Activated CD8-positive, alpha-beta memory T cell treated with anti-CD3 and anti-CD28 coated beads, Interleukin-2, amount 50 U/mL, for 4 hours (primary cell): ENCODE measurements around the gene TAAR6.
"Not testable (repeated sequence)": the region's sequence is repeated elsewhere in the genome, so short reads cannot be mapped to it uniquely, and the experiment has no call there.

Experiments
- DNase-seq: peaks from one replicate; pipeline ENCODE4 v3.0.0-alpha.2; 2020

TAAR6 gene, protein sequence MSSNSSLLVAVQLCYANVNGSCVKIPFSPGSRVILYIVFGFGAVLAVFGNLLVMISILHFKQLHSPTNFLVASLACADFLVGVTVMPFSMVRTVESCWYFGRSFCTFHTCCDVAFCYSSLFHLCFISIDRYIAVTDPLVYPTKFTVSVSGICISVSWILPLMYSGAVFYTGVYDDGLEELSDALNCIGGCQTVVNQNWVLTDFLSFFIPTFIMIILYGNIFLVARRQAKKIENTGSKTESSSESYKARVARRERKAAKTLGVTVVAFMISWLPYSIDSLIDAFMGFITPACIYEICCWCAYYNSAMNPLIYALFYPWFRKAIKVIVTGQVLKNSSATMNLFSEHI

DNA sequence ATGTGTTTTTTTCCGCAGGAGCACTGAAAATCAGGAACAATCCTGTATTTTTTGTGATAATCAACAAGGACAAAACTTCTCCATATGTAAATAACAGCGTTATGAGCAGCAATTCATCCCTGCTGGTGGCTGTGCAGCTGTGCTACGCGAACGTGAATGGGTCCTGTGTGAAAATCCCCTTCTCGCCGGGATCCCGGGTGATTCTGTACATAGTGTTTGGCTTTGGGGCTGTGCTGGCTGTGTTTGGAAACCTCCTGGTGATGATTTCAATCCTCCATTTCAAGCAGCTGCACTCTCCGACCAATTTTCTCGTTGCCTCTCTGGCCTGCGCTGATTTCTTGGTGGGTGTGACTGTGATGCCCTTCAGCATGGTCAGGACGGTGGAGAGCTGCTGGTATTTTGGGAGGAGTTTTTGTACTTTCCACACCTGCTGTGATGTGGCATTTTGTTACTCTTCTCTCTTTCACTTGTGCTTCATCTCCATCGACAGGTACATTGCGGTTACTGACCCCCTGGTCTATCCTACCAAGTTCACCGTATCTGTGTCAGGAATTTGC is at the start of gene TAAR6:
TAAR6 (plus strand) TSS at position 102 of the 557 bp plus-strand sequence; CDS start at position 102, 0 bp downstream.
- no peak for DNase-seq

- DNase-seq = no peak
Measured at GRCh38 chr6:132520953-132521352, 49.2 kb upstream of the TAAR6 start.

- no peak for DNase-seq
Measured at GRCh38 chr6:132524646-132525045, 45.5 kb upstream of the TAAR6 start.

DNA sequence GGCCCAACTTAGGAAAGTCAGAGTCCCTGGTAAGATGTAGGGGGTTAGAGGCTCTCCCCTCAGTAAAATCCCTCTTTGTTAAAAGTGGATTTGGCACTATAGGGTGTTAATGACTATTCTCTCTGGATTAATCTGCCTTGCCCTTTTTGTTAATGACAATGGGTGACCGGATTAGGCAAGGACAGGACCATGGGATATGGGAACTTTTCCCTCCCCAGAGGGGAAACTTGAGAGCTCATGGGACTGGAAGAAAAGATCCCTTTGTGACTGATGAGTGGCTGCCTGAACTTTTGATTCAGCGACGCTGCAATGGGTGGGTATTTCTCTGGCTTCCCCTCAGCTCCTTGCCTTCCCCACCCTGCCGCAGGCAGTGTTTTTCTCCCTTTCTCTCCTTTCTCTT is 44.3 kb upstream of the TAAR6 start:
- DNase-seq = no peak

- DNase-seq = no peak
Measured at GRCh38 chr6:132526461-132526860, 43.7 kb upstream of the TAAR6 start.

DNA sequence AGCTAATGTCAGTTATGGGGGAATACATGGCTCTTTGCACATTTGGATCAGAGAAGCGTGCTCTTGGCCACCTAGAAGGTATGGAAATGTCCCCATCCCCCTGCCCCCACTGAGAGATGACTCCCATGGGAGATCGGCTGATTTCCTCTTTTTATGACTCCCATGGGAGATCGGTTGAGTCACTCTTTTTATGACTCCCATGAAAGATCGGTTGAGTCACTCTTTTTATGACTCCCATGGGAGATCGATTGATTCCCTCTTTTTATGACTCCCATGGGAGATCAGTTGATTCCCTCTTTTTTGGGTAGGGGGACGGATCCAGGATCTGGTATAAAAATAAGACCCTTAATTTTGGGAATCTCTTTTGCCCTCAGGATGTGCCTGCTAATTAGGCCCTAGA is 42.3 kb upstream of the TAAR6 start:
- no peak for DNase-seq

- peak; percentile 66 for DNase-seq
Measured at GRCh38 chr6:132530293-132530974, 39.7 kb upstream of the TAAR6 start.

DNA sequence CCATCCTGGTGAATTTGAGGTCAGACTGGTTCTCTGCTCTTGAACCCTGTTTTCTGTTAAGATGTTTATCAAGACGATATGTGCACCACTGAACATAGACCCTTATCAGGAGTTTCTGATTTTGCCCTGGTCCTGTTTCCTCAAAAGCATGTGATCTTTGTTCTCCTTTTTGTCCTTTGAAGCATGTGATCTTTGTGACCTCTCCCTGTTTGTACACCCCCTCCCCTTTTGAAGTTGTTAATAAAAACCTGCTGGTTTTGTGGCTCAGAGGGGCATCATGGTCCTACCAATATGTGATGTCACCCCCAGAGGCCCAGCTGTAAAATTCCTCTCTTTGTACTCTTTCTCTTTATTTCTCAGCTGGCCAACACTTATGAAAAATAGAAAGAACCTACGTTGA is 35.6 kb upstream of the TAAR6 start:
- not testable (repeated sequence) for DNase-seq

GRCh38 chr6:132537145-132537544 is 33.0 kb upstream of the TAAR6 start:
- DNase-seq = no peak

GRCh38 chr6:132537977-132538376 is 32.1 kb upstream of the TAAR6 start, which contains the start of gene TAAR9:
Gene TAAR9 (plus strand): TSS chr6:132538277. CDS start chr6:132538290, 13 bp downstream.
- DNase-seq = no peak

DNA sequence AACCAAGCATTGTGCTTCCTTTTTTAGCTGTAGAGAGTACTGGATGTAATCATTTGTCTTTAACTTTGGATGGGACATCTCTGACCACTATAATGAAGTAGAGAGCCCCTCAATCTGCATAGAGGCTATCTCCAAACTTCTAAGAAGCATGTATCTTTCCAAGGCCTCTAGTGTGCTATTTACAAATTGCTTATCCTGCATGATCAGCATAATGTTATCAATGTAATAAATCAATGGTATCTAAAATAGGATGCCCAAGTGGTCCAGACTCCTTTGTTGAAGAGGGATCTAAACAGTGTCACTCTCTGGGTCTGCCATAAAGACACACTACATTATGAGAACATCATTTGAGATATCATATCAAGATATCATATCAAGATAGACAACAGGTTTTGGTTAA is 25.3 kb upstream of the TAAR6 start:
- DNase-seq = no peak

DNA sequence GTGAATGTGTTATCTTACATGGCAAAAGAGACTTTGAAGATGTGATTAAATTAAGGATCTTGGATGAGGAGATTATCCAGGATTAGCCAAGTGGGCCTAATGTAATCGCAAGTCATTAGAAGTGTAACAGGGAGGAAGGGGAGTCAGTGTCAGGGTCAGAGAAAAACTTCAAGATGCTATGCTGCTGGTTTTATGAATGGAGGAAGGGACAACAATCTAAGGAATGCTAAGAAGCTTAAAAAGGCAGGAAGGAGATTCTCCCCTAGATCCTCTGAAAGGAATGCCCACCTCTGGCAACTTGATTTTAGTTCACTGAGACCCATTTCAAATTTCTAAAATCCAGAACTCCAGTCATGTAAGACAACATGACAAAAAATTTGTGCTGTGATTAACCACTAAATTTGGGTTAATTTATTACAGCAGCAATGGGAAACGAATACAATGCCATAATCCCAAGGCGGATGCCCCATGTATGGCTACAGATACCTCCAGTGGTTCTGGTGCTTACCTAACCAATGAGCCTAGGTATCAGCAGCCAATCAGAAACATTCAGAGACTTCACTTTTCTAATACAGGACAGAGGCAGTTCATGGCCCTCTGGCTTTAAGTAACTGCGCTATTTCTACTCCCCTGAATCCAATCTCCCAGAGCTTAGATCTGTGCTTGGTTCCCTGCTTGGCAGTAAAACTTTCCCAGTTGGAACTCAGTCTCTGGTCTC is 21.2 kb upstream of the TAAR6 start:
- no peak for DNase-seq

DNA sequence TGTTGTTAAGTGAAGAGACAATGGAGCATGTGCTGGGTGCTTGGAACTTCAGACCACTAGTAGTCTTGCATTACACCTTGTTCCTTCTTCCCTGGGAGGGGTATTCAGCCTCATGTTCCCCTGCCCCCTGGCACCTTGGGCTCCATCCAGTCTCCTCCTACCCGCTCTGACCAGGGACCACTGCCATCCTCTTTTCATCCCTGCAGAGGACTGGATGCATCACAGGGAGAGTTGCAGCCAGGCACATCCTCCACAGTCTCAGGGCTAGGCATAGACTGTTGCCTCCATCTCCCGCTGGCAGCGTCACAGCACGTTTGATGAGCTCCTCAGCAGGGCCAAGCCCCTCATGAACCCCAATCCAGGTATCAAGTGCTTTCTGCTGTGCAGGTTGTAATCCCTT is 18.9 kb upstream of the TAAR6 start:
- DNase-seq = no peak

DNA sequence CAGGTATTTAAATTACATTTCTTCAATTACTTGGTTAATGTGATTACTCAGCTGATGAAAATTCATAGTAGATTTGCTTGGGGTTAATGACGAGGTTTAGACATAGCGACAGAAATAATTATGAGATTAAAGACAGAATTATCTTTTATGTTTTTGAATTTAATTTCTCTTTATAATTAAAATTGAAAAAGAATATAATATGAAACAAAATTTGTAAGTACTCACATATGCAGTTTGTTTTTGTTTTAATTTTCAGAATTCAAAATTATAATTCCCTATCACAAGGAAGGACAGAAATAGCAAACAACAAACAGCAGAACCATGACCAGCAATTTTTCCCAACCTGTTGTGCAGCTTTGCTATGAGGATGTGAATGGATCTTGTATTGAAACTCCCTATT is 17.8 kb upstream of the TAAR6 start, which contains the start of gene TAAR8:
TAAR8 (plus strand) TSS at position 301 of the 400 bp plus-strand sequence; CDS start at position 322, 21 bp downstream.
- no peak for DNase-seq

- DNase-seq = not testable (repeated sequence)
Measured at GRCh38 chr6:132560087-132560486, 10.0 kb upstream of the TAAR6 start.

DNA sequence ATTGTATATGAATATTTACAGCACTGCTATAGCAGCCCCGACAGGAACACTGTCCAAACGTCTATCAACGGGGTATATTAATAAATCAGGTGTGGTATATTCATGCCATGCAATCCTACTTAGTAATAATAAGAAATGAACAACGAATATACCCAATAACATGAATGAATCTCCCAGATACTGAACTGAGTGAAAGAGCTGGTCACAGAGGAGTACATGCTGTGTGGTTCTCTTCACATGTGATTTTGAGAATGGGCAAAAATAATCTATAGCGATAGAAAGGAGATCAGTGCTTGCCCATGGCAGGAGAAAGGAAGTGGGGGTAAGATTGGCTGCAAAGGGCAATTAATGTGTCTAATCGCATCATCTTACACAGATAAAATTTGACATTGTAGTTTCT is 3.7 kb upstream of the TAAR6 start:
- DNase-seq = no peak

DNA sequence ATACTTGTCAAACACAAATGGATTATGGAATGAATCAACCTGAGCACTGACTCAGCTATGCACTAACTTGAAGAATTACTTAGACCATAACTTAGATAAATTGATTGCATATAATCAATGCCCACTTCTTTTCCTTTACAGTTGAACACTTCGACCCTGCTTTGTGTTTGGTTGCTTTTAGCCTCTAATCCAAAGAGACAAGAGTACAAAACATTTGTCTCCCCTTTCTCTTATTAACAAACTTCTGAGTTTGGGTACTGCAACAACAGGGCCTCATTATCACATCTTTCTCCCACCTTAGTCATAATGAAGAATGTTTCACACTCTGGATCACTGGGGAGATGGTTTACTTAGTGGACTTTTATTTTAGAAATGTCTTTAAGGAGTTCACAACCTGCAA is 2.6 kb upstream of the TAAR6 start:
- DNase-seq = no peak

- DNase-seq = no peak
Measured at GRCh38 chr6:132568611-132569010, 1.5 kb upstream of the TAAR6 start.

GRCh38 chr6:132569170-132569569 is 952 bp upstream of the TAAR6 start:
- no peak for DNase-seq

GRCh38 chr6:132571774-132572173 is 1.7 kb downstream of the TAAR6 start:
- DNase-seq = no peak

GRCh38 chr6:132584698-132585097 is 14.6 kb downstream of the TAAR6 start:
- DNase-seq = no peak

DNA sequence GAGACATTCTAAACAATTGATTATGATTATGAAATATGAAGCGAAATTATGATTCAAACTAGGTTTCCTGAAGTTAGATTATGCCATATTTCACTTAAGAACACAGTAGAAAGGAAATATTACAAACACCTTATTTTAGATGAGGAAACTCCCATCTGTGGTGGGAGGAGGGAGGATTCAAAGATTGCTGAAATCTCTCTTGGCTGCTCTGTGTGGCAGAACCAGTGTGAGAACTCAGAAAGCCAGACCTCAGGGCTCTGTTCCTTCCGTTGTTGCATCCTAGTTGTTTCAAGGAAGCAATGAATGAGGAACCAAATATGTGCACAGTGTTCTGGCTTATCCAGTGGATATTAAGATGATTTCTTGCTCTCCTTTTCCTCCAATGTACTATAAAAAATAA is 17.3 kb downstream of the TAAR6 start:
- no peak for DNase-seq

DNA sequence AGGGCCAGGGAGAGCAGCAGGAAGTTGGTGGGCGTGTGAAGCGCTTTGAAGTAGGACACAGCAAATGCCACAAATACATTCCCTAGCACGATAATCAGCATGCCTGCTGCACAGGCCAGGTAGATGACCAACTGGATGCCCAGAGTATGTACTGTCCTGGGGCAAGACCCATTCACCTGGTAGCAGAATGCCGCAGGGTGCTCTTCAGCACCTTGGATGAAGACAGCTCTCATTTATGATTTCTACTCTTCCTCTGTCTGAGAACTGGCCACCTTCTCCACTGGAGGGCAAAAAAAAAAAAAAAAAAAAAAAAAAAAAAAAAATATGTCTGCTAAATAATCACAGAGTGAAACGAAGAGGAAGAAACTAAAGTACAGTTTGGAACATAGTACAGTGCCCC is 19.3 kb downstream of the TAAR6 start, which contains the start of gene TAAR5:
TAAR5 (minus strand) TSS at position 288 of the 400 bp plus-strand sequence; CDS start at position 233, 55 bp downstream.
- DNase-seq = no peak
